ENCODE measurements around the gene RPTOR.

RPTOR gene

DNA sequence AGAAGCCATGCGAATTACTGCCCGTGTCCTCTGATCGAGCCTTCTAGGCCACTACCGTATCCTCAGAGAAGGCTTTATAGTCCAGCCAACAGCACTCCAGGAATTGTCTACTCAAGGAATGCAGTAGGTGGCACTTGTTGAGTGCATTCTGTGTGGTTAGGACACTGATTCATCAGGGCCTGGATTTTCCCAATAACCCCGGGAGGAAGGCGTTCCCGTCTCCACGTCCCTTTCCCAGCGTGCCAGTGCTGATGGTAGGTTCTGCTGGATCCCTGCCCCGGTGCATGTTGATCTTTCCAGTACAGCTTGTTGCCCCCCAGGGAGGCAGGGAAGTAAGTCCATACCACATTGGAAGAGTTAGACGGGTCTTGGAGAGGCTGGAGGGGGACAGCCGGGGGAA, 122.2 kb downstream of the RPTOR start:
- Histone ChIP-seq H3K4me3 (ENCODE audit: low read depth, low read length) (no peak overlapping the region), H3K9me3 (ENCODE audit: control insufficient read depth, insufficient read depth, low read depth, low read length) (no peaks in the 10 kb centered on the region), H3K4me1 (ENCODE audit: control insufficient read depth, insufficient read depth, low read length) (peaks cover 25% of the 10 kb centered on the region)
- TF ChIP-seq ZBTB11 (tag by site-specific recombination; conservative IDR thresholded peaks at IDR 0.05; ENCODE audit: low read depth) = no peak
- no peak for TF ChIP-seq ZNF785 (tag by site-specific recombination; IDR thresholded peaks at IDR 0.05)
- TF ChIP-seq EGR2 (tag by site-specific recombination; IDR thresholded peaks at IDR 0.05; ENCODE audit: low read depth) = no peak
- no peak for TF ChIP-seq ZNF239 (tag by site-specific recombination; IDR thresholded peaks at IDR 0.05)
- no peak for TF ChIP-seq ZNF10 (tag by site-specific recombination; IDR thresholded peaks at IDR 0.05)
- no peak for TF ChIP-seq ZNF350 (tag by site-specific recombination; IDR thresholded peaks at IDR 0.05)
- no peak for TF ChIP-seq ZNF621 (tag by site-specific recombination; IDR thresholded peaks at IDR 0.05)
- no peak for TF ChIP-seq ZSCAN4 (tag by site-specific recombination; IDR thresholded peaks at IDR 0.05)
- TF ChIP-seq RBAK (tag by site-specific recombination; IDR thresholded peaks at IDR 0.05) = no peak
- TF ChIP-seq, protein P1, sequence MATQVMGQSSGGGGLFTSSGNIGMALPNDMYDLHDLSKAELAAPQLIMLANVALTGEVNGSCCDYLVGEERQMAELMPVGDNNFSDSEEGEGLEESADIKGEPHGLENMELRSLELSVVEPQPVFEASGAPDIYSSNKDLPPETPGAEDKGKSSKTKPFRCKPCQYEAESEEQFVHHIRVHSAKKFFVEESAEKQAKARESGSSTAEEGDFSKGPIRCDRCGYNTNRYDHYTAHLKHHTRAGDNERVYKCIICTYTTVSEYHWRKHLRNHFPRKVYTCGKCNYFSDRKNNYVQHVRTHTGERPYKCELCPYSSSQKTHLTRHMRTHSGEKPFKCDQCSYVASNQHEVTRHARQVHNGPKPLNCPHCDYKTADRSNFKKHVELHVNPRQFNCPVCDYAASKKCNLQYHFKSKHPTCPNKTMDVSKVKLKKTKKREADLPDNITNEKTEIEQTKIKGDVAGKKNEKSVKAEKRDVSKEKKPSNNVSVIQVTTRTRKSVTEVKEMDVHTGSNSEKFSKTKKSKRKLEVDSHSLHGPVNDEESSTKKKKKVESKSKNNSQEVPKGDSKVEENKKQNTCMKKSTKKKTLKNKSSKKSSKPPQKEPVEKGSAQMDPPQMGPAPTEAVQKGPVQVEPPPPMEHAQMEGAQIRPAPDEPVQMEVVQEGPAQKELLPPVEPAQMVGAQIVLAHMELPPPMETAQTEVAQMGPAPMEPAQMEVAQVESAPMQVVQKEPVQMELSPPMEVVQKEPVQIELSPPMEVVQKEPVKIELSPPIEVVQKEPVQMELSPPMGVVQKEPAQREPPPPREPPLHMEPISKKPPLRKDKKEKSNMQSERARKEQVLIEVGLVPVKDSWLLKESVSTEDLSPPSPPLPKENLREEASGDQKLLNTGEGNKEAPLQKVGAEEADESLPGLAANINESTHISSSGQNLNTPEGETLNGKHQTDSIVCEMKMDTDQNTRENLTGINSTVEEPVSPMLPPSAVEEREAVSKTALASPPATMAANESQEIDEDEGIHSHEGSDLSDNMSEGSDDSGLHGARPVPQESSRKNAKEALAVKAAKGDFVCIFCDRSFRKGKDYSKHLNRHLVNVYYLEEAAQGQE (tag by site-specific recombination; IDR thresholded peaks at IDR 0.05) = no peak
- TF ChIP-seq SCRT1 (tag by site-specific recombination; IDR thresholded peaks at IDR 0.05; ENCODE audit: borderline replicate concordance) = peak; percentile 46; the same call in 1 of the 2 replicates
- TF ChIP-seq ZNF214 (tag by site-specific recombination; IDR thresholded peaks at IDR 0.05; ENCODE audit: borderline replicate concordance) = no peak
- TF ChIP-seq, protein P2, sequence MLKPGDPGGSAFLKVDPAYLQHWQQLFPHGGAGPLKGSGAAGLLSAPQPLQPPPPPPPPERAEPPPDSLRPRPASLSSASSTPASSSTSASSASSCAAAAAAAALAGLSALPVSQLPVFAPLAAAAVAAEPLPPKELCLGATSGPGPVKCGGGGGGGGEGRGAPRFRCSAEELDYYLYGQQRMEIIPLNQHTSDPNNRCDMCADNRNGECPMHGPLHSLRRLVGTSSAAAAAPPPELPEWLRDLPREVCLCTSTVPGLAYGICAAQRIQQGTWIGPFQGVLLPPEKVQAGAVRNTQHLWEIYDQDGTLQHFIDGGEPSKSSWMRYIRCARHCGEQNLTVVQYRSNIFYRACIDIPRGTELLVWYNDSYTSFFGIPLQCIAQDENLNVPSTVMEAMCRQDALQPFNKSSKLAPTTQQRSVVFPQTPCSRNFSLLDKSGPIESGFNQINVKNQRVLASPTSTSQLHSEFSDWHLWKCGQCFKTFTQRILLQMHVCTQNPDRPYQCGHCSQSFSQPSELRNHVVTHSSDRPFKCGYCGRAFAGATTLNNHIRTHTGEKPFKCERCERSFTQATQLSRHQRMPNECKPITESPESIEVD (tag by site-specific recombination; IDR thresholded peaks at IDR 0.05) = no peak
- no peak for TF ChIP-seq ZNF549 (tag by site-specific recombination; IDR thresholded peaks at IDR 0.05)
- TF ChIP-seq PRDM10 (tag by site-specific recombination; IDR thresholded peaks at IDR 0.05) = peak; percentile 44; the same call in 1 of the 2 replicates
- no peak for TF ChIP-seq ZNF335 (tag by site-specific recombination; conservative IDR thresholded peaks at IDR 0.05)
- TF ChIP-seq ZNF660 (tag by site-specific recombination; IDR thresholded peaks at IDR 0.05) = no peak
- TF ChIP-seq ZNF747 (tag by site-specific recombination; IDR thresholded peaks at IDR 0.05) = no peak
- TF ChIP-seq ZSCAN30 (tag by site-specific recombination; IDR thresholded peaks at IDR 0.05) = no peak
- TF ChIP-seq BCL11B (tag by site-specific recombination; IDR thresholded peaks at IDR 0.05; ENCODE audit: low read depth) = no peak
- no peak for TF ChIP-seq ZNF324 (tag by site-specific recombination; IDR thresholded peaks at IDR 0.05)
- TF ChIP-seq ZNF366 (tag by site-specific recombination; conservative IDR thresholded peaks at IDR 0.05) = no peak
- TF ChIP-seq ZBTB7A (tag by site-specific recombination; IDR thresholded peaks at IDR 0.05; ENCODE audit: low read depth) = no peak
- no peak for TF ChIP-seq ZNF658 (tag by site-specific recombination; IDR thresholded peaks at IDR 0.05)
- TF ChIP-seq ZNF654 (tag by site-specific recombination; IDR thresholded peaks at IDR 0.05; ENCODE audit: low read depth) = no peak
- no peak for TF ChIP-seq ZNF561 (tag by site-specific recombination; IDR thresholded peaks at IDR 0.05; ENCODE audit: borderline replicate concordance)

More for the DNA sequence above, 122.2 kb downstream of the RPTOR start:
- H3K36me3 ChIP-seq (ENCODE audit: control insufficient read depth in 2 of 2, insufficient read depth in 1 of 2, low read length in 2 of 2) = no peaks in the 10 kb centered on the region
- H3K27ac ChIP-seq (ENCODE audit: extremely low read depth, low read depth, low read length) = no peak overlapping the region
- CTCF ChIA-PET = no interaction called here
- POLR2A ChIA-PET = no interaction called here
